Measurements from ENCODE around the gene NUCKS1. TPM values are rescaled to one million over a fixed set of nuclear protein-coding genes. Genes with fewer than 3 reads are reported as not detected.

Gene NUCKS1
- total and polyA plus RNA-seq, 2 experiments from 2014 or later = 69.9 to 122 TPM

DNA sequence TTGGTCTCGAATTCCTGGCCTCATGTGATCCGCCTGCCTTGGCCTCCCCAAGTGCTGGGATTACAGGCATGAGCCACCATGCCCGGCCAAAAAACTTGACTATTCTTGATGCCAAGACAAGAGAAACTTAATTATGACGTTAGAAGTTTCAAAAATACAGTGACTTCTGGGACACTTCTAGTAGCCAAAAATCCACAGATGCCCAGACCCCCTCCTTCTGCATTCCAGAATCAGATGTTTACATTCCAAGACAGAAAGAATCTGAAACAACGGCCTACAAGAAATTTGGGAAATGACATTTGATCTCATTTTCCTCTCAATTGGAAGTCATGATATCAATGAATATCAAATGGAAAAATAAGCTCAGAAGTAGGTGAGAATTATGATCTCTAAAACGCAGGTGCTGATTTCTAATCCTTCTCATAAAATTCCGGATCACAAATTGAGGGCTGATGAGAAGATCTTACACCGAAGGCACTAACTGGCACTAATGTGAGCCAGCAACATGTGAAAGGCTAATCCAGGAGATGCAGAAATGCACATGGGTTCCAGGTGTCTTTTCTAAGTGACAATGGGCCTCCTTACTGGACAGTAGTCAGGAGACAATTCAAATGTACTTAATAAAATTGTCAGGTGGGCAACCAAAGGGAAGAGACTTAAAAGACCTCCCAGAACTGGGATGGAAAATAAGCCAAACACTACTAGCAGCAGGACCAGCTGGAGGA, 19.8 kb upstream of the NUCKS1 start:
- Histone ChIP-seq H4K20me1 (ENCODE audit: insufficient read depth) (no peaks in the 10 kb centered on the region), H3K9ac (no peak overlapping the region), H3K9me2 (ENCODE audit: insufficient read depth) (no peaks in the 10 kb centered on the region), H3K9me3 (ENCODE audit: low read depth) (no peaks in the 10 kb centered on the region), H2AFZ (peak overlapping the region; percentile 26; the same call in 1 of the 2 replicates), H3K4me2 (ENCODE audit: unreplicated experiment) (peak overlapping the region; percentile 24), H3K27me3 (replicated peaks; ENCODE audit: insufficient read depth) (no peaks in the 10 kb centered on the region), H3F3A (ENCODE audit: insufficient read depth) (no peaks in the 10 kb centered on the region), H3K4me1 (ENCODE audit: insufficient read depth) (peaks cover 18% of the 10 kb centered on the region), H3K27ac (no peak overlapping the region), H3K79me2 (ENCODE audit: insufficient read depth) (no peaks in the 10 kb centered on the region), H3K36me3 (ENCODE audit: low read depth) (no peaks in the 10 kb centered on the region), H3K4me3 (no peak overlapping the region)
- in situ Hi-C loops (cut with MboI) = no loop called here
- DNase-seq = peak; percentile 10
- WGBS, 2 experiments (ENCODE audit: low coverage in 1 of 2, low lambda C conversion rate in 2 of 2, missing lambda C conversion rate in 2 of 2) = 58 to 62% methylated on average over 8 of the region's 8 CpGs
- TF ChIP-seq EZH2 (IDR thresholded peaks at IDR 0.05; ENCODE audit: insufficient read depth, poor library complexity, severe bottlenecking) (no peak), EZH2phosphoT487 (IDR thresholded peaks at IDR 0.05; ENCODE audit: insufficient read depth, low read depth) (no peak)

- Histone ChIP-seq H2AFZ (no peak overlapping the region), H3F3A (ENCODE audit: insufficient read depth) (no peaks in the 10 kb centered on the region), H3K4me1 (ENCODE audit: insufficient read depth) (peaks cover 11% of the 10 kb centered on the region), H3K36me3 (ENCODE audit: low read depth) (no peaks in the 10 kb centered on the region), H3K27ac (no peak overlapping the region), H3K79me2 (ENCODE audit: insufficient read depth) (no peaks in the 10 kb centered on the region), H3K9me3 (ENCODE audit: low read depth) (no peaks in the 10 kb centered on the region), H3K4me3 (no peak overlapping the region), H3K9me2 (ENCODE audit: insufficient read depth) (no peaks in the 10 kb centered on the region), H3K4me2 (ENCODE audit: unreplicated experiment) (no peak overlapping the region), H3K27me3 (replicated peaks; ENCODE audit: insufficient read depth) (no peaks in the 10 kb centered on the region), H3K9ac (no peak overlapping the region), H4K20me1 (ENCODE audit: insufficient read depth) (no peaks in the 10 kb centered on the region)
- TF ChIP-seq EZH2phosphoT487 (IDR thresholded peaks at IDR 0.05; ENCODE audit: insufficient read depth, low read depth) (no peak), EZH2 (IDR thresholded peaks at IDR 0.05; ENCODE audit: insufficient read depth, poor library complexity, severe bottlenecking) (no peak)
- WGBS, 2 experiments (ENCODE audit: low coverage in 1 of 2, low lambda C conversion rate in 2 of 2, missing lambda C conversion rate in 2 of 2) = 80 to 85% methylated on average over 3 of the region's 3 CpGs
- DNase-seq = no peak
- in situ Hi-C loops (cut with MboI) = no loop called here
Observed at GRCh38 chr1:205767248-205767647, 17.3 kb upstream of the NUCKS1 start.

GRCh38 chr1:205766570-205766969, 16.6 kb upstream of the NUCKS1 start:
- no peak for DNase-seq
- Histone ChIP-seq H3K4me2 (ENCODE audit: unreplicated experiment) (no peak overlapping the region), H3K27ac (no peak overlapping the region), H2AFZ (no peak overlapping the region), H3K4me3 (no peak overlapping the region), H3K9ac (no peak overlapping the region), H4K20me1 (ENCODE audit: insufficient read depth) (no peaks in the 10 kb centered on the region), H3K27me3 (replicated peaks; ENCODE audit: insufficient read depth) (no peaks in the 10 kb centered on the region), H3K9me2 (ENCODE audit: insufficient read depth) (no peaks in the 10 kb centered on the region), H3K79me2 (ENCODE audit: insufficient read depth) (no peaks in the 10 kb centered on the region), H3K36me3 (ENCODE audit: low read depth) (no peaks in the 10 kb centered on the region), H3K4me1 (ENCODE audit: insufficient read depth) (peaks cover 11% of the 10 kb centered on the region), H3K9me3 (ENCODE audit: low read depth) (no peaks in the 10 kb centered on the region), H3F3A (ENCODE audit: insufficient read depth) (no peaks in the 10 kb centered on the region)
- in situ Hi-C loops (cut with MboI) = no loop called here
- TF ChIP-seq EZH2phosphoT487 (IDR thresholded peaks at IDR 0.05; ENCODE audit: insufficient read depth, low read depth) = no peak
- TF ChIP-seq EZH2 (IDR thresholded peaks at IDR 0.05; ENCODE audit: insufficient read depth, poor library complexity, severe bottlenecking) = no peak
- WGBS, 2 experiments (ENCODE audit: low coverage in 1 of 2, low lambda C conversion rate in 2 of 2, missing lambda C conversion rate in 2 of 2) = 45 to 50% methylated on average over 3 of the region's 3 CpGs

DNA sequence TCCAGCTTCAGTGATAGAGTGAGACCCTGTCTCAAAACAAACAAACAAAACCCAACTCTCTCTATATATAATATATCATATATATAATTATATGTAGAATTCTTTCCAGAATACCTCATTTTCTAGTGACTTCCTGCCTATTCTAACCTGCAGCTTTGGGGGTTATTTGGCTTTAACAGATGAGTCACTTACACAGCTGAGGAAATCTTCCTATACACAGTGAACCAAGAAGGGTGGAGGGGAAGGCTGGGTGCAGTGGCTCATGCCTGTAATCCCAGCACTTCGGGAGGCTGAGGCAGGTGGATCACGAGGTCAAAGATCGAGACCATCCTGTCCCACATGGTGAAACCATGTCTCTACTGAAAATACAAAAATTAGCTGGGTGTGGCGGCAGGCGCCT, 16.1 kb upstream of the NUCKS1 start:
- Histone ChIP-seq H3K27me3 (replicated peaks; ENCODE audit: insufficient read depth) (no peaks in the 10 kb centered on the region), H3K36me3 (ENCODE audit: low read depth) (no peaks in the 10 kb centered on the region), H2AFZ (no peak overlapping the region), H3F3A (ENCODE audit: insufficient read depth) (no peaks in the 10 kb centered on the region), H3K4me1 (ENCODE audit: insufficient read depth) (peaks cover 11% of the 10 kb centered on the region), H3K4me2 (ENCODE audit: unreplicated experiment) (no peak overlapping the region), H3K79me2 (ENCODE audit: insufficient read depth) (no peaks in the 10 kb centered on the region), H4K20me1 (ENCODE audit: insufficient read depth) (no peaks in the 10 kb centered on the region), H3K9me2 (ENCODE audit: insufficient read depth) (no peaks in the 10 kb centered on the region), H3K9me3 (ENCODE audit: low read depth) (no peaks in the 10 kb centered on the region), H3K4me3 (no peak overlapping the region), H3K9ac (no peak overlapping the region), H3K27ac (no peak overlapping the region)
- in situ Hi-C loops (cut with MboI) = no loop called here
- TF ChIP-seq EZH2 (IDR thresholded peaks at IDR 0.05; ENCODE audit: insufficient read depth, poor library complexity, severe bottlenecking) (no peak), EZH2phosphoT487 (IDR thresholded peaks at IDR 0.05; ENCODE audit: insufficient read depth, low read depth) (no peak)
- peak; percentile 37 for DNase-seq
- WGBS, 2 experiments (ENCODE audit: low coverage in 1 of 2, low lambda C conversion rate in 2 of 2, missing lambda C conversion rate in 2 of 2) = 63 to 66% methylated on average over 5 of the region's 5 CpGs
